MCF 10A (cell line): ENCODE results near the gene MRPS6. TPM values are rescaled to one million over a fixed set of nuclear protein-coding genes. Genes with fewer than 3 reads are reported as not detected.

Source experiments
- BruUV-seq: library from RNA; stranded (reverse); fragments of 400-500 nt; replicated peaks from 2 replicates; lab custom pipeline; 2021; lab: Mats Ljungman, UMichigan
- CTCF ChIA-PET: fragments of 300-600 bp; sonication (Branson Sonifier 250); formaldehyde crosslinking; extraction: SDS; loops from one replicate; lab custom pipeline; 2021; ENCODE audit warnings: antibody characterized with exemption, inconsistent platforms; lab: Yijun Ruan, JAX
- POLR2A ChIA-PET: fragments of 300-600, 350-650 bp; sonication (Branson Sonifier 250); formaldehyde crosslinking; extraction: SDS; loops from one replicate; lab custom pipeline; 2020; ENCODE audit warnings: antibody characterized with exemption, inconsistent platforms; lab: Yijun Ruan, JAX
- DNase-seq: peaks from one replicate; pipeline ENCODE4 v3.0.0-alpha.2; 2018; ENCODE audit not compliant: unreplicated experiment
- H3K27ac Mint-ChIP-seq: one replicate; pipeline ENCODE4 v1.8.0; 2022; ENCODE audit warnings: mild to moderate bottlenecking, low read depth, mixed read lengths; ENCODE audit not compliant: unreplicated experiment
- H3K27me3 Mint-ChIP-seq: one replicate; pipeline ENCODE4 v1.8.0; 2022; ENCODE audit warnings: mixed read lengths; ENCODE audit not compliant: insufficient read depth, unreplicated experiment
- H3K36me3 Mint-ChIP-seq: one replicate; pipeline ENCODE4 v1.8.0; 2022; ENCODE audit warnings: mild to moderate bottlenecking, moderate library complexity, mixed read lengths; ENCODE audit not compliant: insufficient read depth, unreplicated experiment
- H3K4me1 Mint-ChIP-seq: one replicate; pipeline ENCODE4 v1.8.0; 2022; ENCODE audit warnings: mixed read lengths; ENCODE audit not compliant: insufficient read depth, unreplicated experiment
- H3K4me3 Mint-ChIP-seq: one replicate; pipeline ENCODE4 v1.8.0; 2022; ENCODE audit warnings: mild to moderate bottlenecking, moderate library complexity, mixed read lengths; ENCODE audit not compliant: unreplicated experiment
- H3K9me3 Mint-ChIP-seq: one replicate; pipeline ENCODE4 v1.8.0; 2022; ENCODE audit warnings: mixed read lengths; ENCODE audit not compliant: unreplicated experiment
- CTCF ChIP-seq: fragments of 200-600 bp; IDR thresholded peaks from one replicate; pipeline ENCODE4 v1.8.0; 2022; ENCODE audit warnings: antibody characterized with exemption, mild to moderate bottlenecking; ENCODE audit not compliant: unreplicated experiment
- intact Hi-C: fragments of 100-400 bp; cut with micrococcal nuclease; formaldehyde crosslinking; loops from 2 replicates; pipeline ENCODE4 v1.14.1; 2022
- total RNA-seq: library from RNA; stranded (reverse); gene quantifications from 2 replicates; pipeline ENCODE4 v1.2.3, GENCODE V29; 2022

The MRPS6 gene
- total RNA-seq, 1 experiment from 2014 or later: 86.0 TPM

DNA sequence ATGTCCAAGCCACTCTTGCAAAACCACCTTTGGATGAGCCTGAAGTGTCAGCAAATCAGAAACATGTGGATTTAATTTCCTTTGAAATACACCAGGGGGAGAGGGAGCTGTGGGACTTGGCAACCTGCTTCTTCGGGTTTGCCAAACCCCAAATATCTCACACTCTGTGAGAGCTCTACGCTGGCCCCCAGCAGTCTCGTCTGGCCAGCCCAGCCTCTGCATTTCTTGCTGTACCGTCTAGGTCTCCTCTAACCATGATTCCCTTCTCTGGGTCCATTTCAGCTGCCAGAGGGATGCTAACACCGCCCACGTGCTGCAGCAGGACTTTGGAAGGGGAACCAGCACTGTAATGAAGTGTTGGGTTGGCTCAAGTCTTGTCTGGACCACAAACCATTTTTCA, 114.6 kb downstream of the MRPS6 start:
- no TSS peak for BruUV-seq
- CTCF ChIA-PET: no interaction called here
- no peak for DNase-seq
- TF ChIP-seq CTCF: no peak
- Mint-ChIP-seq H3K4me3 (no peak overlapping the region), H3K9me3 (no peaks in the 10 kb centered on the region), H3K36me3 (no peaks in the 10 kb centered on the region), H3K27ac (no peak overlapping the region), H3K4me1 (no peaks in the 10 kb centered on the region), H3K27me3 (no peaks in the 10 kb centered on the region)
- intact Hi-C loops: no loop called here
- POLR2A ChIA-PET: no interaction called here

DNA sequence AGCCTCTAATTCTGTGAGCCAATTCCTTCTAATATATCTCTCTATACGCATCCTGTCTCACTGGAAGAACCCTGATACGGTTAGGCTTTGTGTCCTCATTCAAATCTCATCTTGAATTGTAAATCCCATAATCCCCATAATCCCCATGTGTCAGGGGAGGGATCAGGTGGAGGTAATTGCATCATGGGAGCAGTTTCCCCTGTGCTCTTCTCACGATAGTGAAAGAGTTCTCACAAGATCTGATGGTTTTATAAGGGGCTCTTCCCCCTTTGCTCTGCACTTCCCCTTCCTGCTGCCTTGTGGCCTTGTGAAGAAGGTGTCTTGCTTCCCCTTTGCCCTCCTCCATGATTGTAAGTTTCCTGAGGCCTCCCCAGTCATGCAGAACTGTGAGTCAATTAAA, 116.1 kb downstream of the MRPS6 start:
- ChIA-PET CTCF (no interaction called here), POLR2A (no interaction called here)
- H3K9me3 Mint-ChIP-seq: no peaks in the 10 kb centered on the region
- H3K4me1 Mint-ChIP-seq: no peaks in the 10 kb centered on the region
- no peak for TF ChIP-seq CTCF
- intact Hi-C loops: no loop called here
- H3K27me3 Mint-ChIP-seq: no peaks in the 10 kb centered on the region
- H3K4me3 Mint-ChIP-seq: no peak overlapping the region
- H3K36me3 Mint-ChIP-seq: no peaks in the 10 kb centered on the region
- H3K27ac Mint-ChIP-seq: no peak overlapping the region
- no TSS peak for BruUV-seq
- DNase-seq: no peak

DNA sequence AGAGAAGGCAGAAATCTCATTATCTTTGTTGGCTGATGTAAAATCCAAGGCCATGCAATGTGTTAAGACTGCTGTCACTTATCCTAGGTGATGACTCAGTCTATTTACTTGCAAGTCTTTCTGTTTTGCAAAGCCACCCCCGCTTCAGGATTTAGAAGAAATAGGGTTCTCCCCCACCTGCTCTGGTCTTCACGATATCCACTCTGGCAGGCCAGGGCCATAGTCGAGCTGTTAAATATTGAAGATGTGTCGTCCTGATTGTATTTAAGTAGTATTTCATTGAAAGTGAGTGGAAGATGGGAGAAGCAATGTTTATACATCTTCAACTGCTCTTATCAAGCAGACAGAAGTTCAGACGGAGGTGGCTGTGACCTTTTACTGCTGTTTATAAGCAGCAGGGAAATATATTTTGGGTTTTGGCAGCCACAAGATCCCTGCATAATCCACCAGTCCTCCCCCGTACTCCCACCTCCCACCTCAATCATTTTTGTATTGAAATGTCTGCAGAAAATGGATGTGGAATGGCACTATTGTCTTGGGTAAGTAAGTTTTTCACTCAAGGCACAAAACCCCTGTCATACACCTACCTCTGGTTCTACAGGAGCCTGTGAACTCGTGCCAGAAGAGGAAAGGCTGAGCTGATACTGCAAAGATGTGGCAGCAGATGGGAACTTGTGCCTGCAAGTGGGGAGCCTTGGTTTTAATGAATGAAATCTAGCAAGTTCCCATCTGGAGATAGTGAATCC, 117.4 kb downstream of the MRPS6 start:
- no peaks in the 10 kb centered on the region for H3K27me3 Mint-ChIP-seq
- H3K36me3 Mint-ChIP-seq: no peaks in the 10 kb centered on the region
- no peak overlapping the region for H3K4me3 Mint-ChIP-seq
- CTCF ChIA-PET: interaction anchor here (0.6 kb wide), 1 partner anchor 1708 kb away, joined by 3 read pairs; no protein-coding TSS in a partner anchor
- POLR2A ChIA-PET: no interaction called here
- DNase-seq: no peak
- no TSS peak for BruUV-seq
- H3K4me1 Mint-ChIP-seq: no peaks in the 10 kb centered on the region
- no peak overlapping the region for H3K27ac Mint-ChIP-seq
- no peak for TF ChIP-seq CTCF
- H3K9me3 Mint-ChIP-seq: no peaks in the 10 kb centered on the region
- intact Hi-C loops: no loop called here

GRCh38 chr21:34191876-34192275, 118.5 kb downstream of the MRPS6 start:
- intact Hi-C loops: no loop called here
- Mint-ChIP-seq H3K4me3 (no peak overlapping the region), H3K27ac (no peak overlapping the region), H3K4me1 (no peaks in the 10 kb centered on the region), H3K9me3 (no peaks in the 10 kb centered on the region), H3K27me3 (no peaks in the 10 kb centered on the region), H3K36me3 (no peaks in the 10 kb centered on the region)
- BruUV-seq: no TSS peak
- no peak for DNase-seq
- POLR2A ChIA-PET: interaction anchor here (0.6 kb wide), 1 partner anchor 41 kb away, joined by 3 read pairs; no protein-coding TSS in a partner anchor
- no peak for TF ChIP-seq CTCF
- CTCF ChIA-PET: no interaction called here

Other genes starting within 250 kb of the MRPS6 start
- 147 and 196 TPM in 2 replicates for gene ATP5PO, start 157.8 kb upstream of the MRPS6 start, total RNA-seq
- 8.1 and 8.5 TPM in 2 replicates for gene SLC5A3, start within 50 bp of the MRPS6 start, total RNA-seq